GM06990 (cell line): ENCODE results near the gene LAG3.
"Not testable (repeated sequence)": the region's sequence is repeated elsewhere in the genome, so short reads cannot be mapped to it uniquely, and the experiment has no call there.

Experiments used
- DNase-seq: peaks from one replicate; pipeline ENCODE4 v3.0.0-alpha.2; 2011; ENCODE audit not compliant: insufficient read length; ENCODE audit errors: extremely low read depth
- H3K27me3 ChIP-seq: replicated peaks from 2 replicates; pipeline ENCODE4 v1.6.0; 2011; ENCODE audit warnings: low read length; ENCODE audit not compliant: control insufficient read depth, insufficient read depth
- H3K36me3 ChIP-seq: 2 replicates; pipeline ENCODE4 v1.5.1; 2011; ENCODE audit warnings: low read length; ENCODE audit not compliant: control insufficient read depth, insufficient read depth
- H3K4me3 ChIP-seq: replicated peaks from 2 replicates; pipeline ENCODE4 v1.5.1; 2011; ENCODE audit warnings: low read depth, mild to moderate bottlenecking, control low read depth, low read length
- TF ChIP-seq, protein P1 (sequence below): IDR thresholded peaks from 2 replicates; pipeline ENCODE4 v1.5.1; 2011; ENCODE audit warnings: low read length, control low read depth, mild to moderate bottlenecking, inconsistent platforms; ENCODE audit not compliant: insufficient read depth, poor library complexity, severe bottlenecking

The LAG3 gene

DNA sequence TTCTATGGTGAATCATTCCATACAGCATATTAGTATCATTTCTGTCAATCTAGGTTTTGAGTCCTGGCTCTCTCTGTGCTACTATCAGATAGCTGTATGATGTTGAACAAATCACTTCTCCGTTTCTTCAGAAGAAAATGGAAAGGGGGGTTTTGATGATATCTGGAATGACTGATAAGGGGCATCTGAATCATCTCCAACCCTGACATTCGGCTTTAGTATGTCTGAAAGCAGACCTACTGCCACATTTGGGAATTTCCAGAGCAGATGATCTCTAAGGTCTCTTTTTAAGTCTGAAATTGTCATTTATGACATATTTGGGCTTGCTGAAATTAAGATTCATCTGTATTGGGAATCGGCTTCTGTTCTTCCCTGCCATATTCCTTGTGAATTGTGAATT, 29.5 kb upstream of the LAG3 start:
- Histone ChIP-seq H3K4me3 (no peak overlapping the region), H3K27me3 (no peaks in the 10 kb centered on the region), H3K36me3 (peaks cover 2% of the 10 kb centered on the region)
- no peak for DNase-seq
- TF ChIP-seq, protein P1, sequence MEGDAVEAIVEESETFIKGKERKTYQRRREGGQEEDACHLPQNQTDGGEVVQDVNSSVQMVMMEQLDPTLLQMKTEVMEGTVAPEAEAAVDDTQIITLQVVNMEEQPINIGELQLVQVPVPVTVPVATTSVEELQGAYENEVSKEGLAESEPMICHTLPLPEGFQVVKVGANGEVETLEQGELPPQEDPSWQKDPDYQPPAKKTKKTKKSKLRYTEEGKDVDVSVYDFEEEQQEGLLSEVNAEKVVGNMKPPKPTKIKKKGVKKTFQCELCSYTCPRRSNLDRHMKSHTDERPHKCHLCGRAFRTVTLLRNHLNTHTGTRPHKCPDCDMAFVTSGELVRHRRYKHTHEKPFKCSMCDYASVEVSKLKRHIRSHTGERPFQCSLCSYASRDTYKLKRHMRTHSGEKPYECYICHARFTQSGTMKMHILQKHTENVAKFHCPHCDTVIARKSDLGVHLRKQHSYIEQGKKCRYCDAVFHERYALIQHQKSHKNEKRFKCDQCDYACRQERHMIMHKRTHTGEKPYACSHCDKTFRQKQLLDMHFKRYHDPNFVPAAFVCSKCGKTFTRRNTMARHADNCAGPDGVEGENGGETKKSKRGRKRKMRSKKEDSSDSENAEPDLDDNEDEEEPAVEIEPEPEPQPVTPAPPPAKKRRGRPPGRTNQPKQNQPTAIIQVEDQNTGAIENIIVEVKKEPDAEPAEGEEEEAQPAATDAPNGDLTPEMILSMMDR = no peak

GRCh38 chr12:6743300-6743699, 29.0 kb upstream of the LAG3 start:
- not testable (repeated sequence) for H3K36me3 ChIP-seq, H3K4me3 ChIP-seq, H3K27me3 ChIP-seq, DNase-seq

DNA sequence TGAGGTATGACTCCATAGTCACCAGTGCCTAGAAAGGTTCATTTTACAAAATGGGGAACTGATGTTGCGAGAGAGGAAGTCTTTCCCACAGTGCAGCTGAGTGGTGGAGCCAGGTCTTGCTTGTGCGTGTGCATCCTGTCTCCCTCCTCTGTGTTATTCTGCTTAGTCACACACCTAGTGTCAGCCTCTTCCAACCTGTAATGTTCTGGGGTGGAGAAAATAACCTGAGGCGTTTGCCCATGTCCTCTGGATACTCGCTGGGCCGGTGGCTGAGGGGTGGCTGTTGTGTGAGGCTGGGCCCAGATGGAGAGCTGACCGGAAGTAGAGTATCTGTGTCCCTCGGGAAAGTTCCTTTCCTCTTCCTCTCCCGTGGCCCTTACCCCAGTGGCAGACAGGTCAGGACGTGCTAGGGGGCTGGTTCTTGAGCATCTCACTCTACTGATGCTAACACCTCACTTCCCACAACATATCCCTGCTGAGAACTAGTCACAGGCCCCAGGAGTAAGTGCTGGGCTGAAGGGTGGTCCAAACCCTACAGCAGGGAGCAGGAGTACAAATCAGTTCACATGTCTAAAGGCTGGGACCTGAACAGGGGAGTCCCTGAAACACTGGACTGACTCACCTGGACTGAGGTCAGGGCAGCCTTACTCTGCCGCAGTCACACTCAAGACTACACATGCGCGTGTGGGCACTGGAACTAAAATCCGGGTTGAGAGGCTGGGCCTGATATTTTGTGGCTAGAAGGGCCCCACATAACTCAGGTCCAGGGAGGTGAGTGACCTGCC, 26.4 kb upstream of the LAG3 start:
- H3K36me3 ChIP-seq = peaks cover 21% of the 10 kb centered on the region
- no peak for DNase-seq
- TF ChIP-seq, protein P1 = no peak

GRCh38 chr12:6747216-6747615, 25.1 kb upstream of the LAG3 start:
- DNase-seq = no peak
- H3K27me3 ChIP-seq = no peaks in the 10 kb centered on the region
- peaks cover 24% of the 10 kb centered on the region for H3K36me3 ChIP-seq
- H3K4me3 ChIP-seq = no peak overlapping the region
- TF ChIP-seq, protein P1 = no peak

More for the DNA sequence above, 26.4 kb upstream of the LAG3 start:
- H3K4me3 ChIP-seq = no peak overlapping the region
- no peaks in the 10 kb centered on the region for H3K27me3 ChIP-seq

GRCh38 chr12:6748761-6749160, 23.6 kb upstream of the LAG3 start:
- Histone ChIP-seq H3K36me3 (peaks cover 24% of the 10 kb centered on the region), H3K4me3 (no peak overlapping the region), H3K27me3 (no peaks in the 10 kb centered on the region)
- TF ChIP-seq, protein P1 = no peak
- no peak for DNase-seq

- H3K36me3 ChIP-seq = peaks cover 24% of the 10 kb centered on the region
- DNase-seq = no peak
- TF ChIP-seq, protein P1 = no peak
- H3K27me3 ChIP-seq = no peaks in the 10 kb centered on the region
- no peak overlapping the region for H3K4me3 ChIP-seq
These were observed 21.8 kb upstream of the LAG3 start for GRCh38 chr12:6750506-6750905.
